ENCODE measurements around the gene EDAR.

The EDAR gene

GRCh38 chr2:108908713-108909070 is 80.3 kb downstream of the EDAR start:
- no peak for DNase-seq (ENCODE audit: low spot score)

GRCh38 chr2:108907822-108908712 is 81.0 kb downstream of the EDAR start:
- DNase-seq (ENCODE audit: low spot score): no peak

GRCh38 chr2:108906403-108907077 is 82.5 kb downstream of the EDAR start:
- DNase-seq (ENCODE audit: low spot score): no peak

- DNase-seq (ENCODE audit: low spot score): no peak
Observed at GRCh38 chr2:108905906-108906305, 83.1 kb downstream of the EDAR start.

- no peak for DNase-seq (ENCODE audit: low spot score)
Observed at GRCh38 chr2:108905176-108905575, 83.8 kb downstream of the EDAR start.

- no peak for DNase-seq (ENCODE audit: low spot score)
Observed at GRCh38 chr2:108904680-108905079, 84.3 kb downstream of the EDAR start.

- DNase-seq (ENCODE audit: low spot score): no peak
Observed at GRCh38 chr2:108898315-108899082, 90.5 kb downstream of the EDAR start.

GRCh38 chr2:108896741-108897140 is 92.3 kb downstream of the EDAR start:
- DNase-seq (ENCODE audit: low spot score): no peak

GRCh38 chr2:108895188-108895587 is 93.8 kb downstream of the EDAR start:
- no peak for DNase-seq (ENCODE audit: low spot score)

- no peak for DNase-seq (ENCODE audit: low spot score)
Observed at GRCh38 chr2:108894766-108895165, 94.3 kb downstream of the EDAR start.

GRCh38 chr2:108893277-108893676 is 95.7 kb downstream of the EDAR start:
- DNase-seq (ENCODE audit: low spot score): no peak

- no peak for DNase-seq (ENCODE audit: low spot score)
Observed at GRCh38 chr2:108889907-108890306, 99.1 kb downstream of the EDAR start.

- DNase-seq (ENCODE audit: low spot score): no peak
Observed at GRCh38 chr2:108884619-108885018, 104.4 kb downstream of the EDAR start.

GRCh38 chr2:108878276-108878675 is 110.7 kb downstream of the EDAR start:
- DNase-seq (ENCODE audit: low spot score): no peak

GRCh38 chr2:108877506-108877905 is 111.5 kb downstream of the EDAR start:
- no peak for DNase-seq (ENCODE audit: low spot score)

- no peak for DNase-seq (ENCODE audit: low spot score)
Observed at GRCh38 chr2:108870069-108870644, 118.9 kb downstream of the EDAR start.

- no peak for DNase-seq (ENCODE audit: low spot score)
Observed at GRCh38 chr2:108869542-108869941, 119.5 kb downstream of the EDAR start.

- DNase-seq (ENCODE audit: low spot score): no peak
Observed at GRCh38 chr2:108868911-108869310, 120.1 kb downstream of the EDAR start.

GRCh38 chr2:108866041-108866440 is 123.0 kb downstream of the EDAR start:
- no peak for DNase-seq (ENCODE audit: low spot score)

GRCh38 chr2:108858894-108859293 is 130.1 kb downstream of the EDAR start:
- no peak for DNase-seq (ENCODE audit: low spot score)

- peak; percentile 30 for DNase-seq (ENCODE audit: low spot score)
Observed at GRCh38 chr2:108855194-108855593, 133.8 kb downstream of the EDAR start.

GRCh38 chr2:108854484-108854883 is 134.5 kb downstream of the EDAR start:
- DNase-seq (ENCODE audit: low spot score): no peak
